Stimulated activated naive CD8-positive, alpha-beta T cell treated with anti-CD3 and anti-CD28 coated beads, Interleukin-15, amount 100 ng/mL, for 72 hours (primary cell): ENCODE results near the gene BUD13.
A peak's percentile ranks its signal among the peaks of the same experiment; 100 is the strongest.

ENCODE experiments used
- ATAC-seq: fragments of 150-1000 bp; cut with Tn5 transposase; 2 replicates; pipeline ENCODE4 v1.10.0; 2021; ENCODE audit warnings: mild to moderate bottlenecking, moderate library complexity
- DNase-seq, 2 donors: peaks; one replicate each; pipeline ENCODE4 v3.0.0; 2021 to 2022
- H3K27ac Mint-ChIP-seq, 2 donors: one replicate each; pipeline ENCODE4 v1.8.0; 2022; ENCODE audit warnings: mild to moderate bottlenecking in 2 of 2, mixed read lengths in 2 of 2, moderate library complexity in 2 of 2
- H3K27me3 Mint-ChIP-seq: one replicate; pipeline ENCODE4 v1.8.0; 2022; ENCODE audit warnings: mixed read lengths
- H3K4me1 Mint-ChIP-seq: one replicate; pipeline ENCODE4 v1.8.0; 2022; ENCODE audit warnings: mild to moderate bottlenecking, mixed read lengths
- H3K4me3 Mint-ChIP-seq, 2 donors: one replicate each; pipeline ENCODE4 v1.8.0; 2022; ENCODE audit warnings: mild to moderate bottlenecking in 2 of 2, mixed read lengths in 2 of 2, moderate library complexity in 1 of 2
- H3K9me3 Mint-ChIP-seq, 2 donors: one replicate each; pipeline ENCODE4 v1.8.0; 2022; ENCODE audit warnings: mixed read lengths in 2 of 2

The BUD13 gene

DNA sequence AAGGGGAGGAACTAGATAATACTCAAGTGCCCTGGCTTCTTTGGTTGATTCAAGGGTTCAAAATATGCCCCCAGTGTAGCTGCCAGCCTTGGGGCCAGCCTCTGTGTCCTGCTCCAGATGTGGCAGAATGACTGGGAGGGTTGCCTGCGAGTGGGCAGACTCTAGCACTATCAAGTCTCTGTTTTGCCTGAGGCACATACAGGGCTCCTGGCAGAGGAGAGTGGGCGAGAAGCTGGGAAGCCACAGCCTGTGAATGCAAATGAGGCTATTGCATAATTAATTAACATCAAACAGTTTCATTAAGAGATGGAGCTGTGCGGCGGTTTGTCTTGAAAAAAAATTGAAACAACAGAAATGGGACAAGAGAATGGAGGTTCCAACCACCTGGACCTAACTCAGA is 50.8 kb downstream of the BUD13 start:
- Mint-ChIP-seq H3K4me1 (no peaks in the 10 kb centered on the region), H3K27me3 (peaks cover 16% of the 10 kb centered on the region), H3K9me3 (no peaks in the 10 kb centered on the region), H3K27ac (peak overlapping the region in 1 of 2 donors; percentile 93), H3K4me3 (no peak overlapping the region)
- ATAC-seq: no peak
- no peak for DNase-seq

DNA sequence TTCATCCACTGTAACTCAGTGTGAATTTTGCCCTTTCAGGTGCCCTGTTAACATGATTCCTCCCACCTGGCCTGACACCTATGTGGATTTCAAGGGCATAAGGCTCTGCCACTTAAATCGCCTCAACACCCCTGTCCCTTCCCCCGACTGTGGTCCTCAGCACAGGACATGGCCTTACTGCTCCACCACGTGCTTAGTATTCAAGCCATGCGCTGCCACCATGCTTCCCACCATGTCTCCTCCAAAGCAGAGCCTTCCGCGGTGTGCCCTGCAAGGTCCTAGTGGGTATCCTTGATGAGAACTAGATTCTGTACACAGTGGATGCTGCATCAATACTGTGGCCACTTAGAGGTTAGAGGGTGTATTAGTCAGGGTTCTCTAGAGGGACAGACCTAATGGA is 51.9 kb downstream of the BUD13 start:
- Mint-ChIP-seq H3K4me1 (no peaks in the 10 kb centered on the region), H3K27ac (peak overlapping the region in 1 of 2 donors; percentile 59), H3K4me3 (no peak overlapping the region), H3K9me3 (no peaks in the 10 kb centered on the region), H3K27me3 (peaks cover 16% of the 10 kb centered on the region)
- DNase-seq (no peak), ATAC-seq (no peak)

DNA sequence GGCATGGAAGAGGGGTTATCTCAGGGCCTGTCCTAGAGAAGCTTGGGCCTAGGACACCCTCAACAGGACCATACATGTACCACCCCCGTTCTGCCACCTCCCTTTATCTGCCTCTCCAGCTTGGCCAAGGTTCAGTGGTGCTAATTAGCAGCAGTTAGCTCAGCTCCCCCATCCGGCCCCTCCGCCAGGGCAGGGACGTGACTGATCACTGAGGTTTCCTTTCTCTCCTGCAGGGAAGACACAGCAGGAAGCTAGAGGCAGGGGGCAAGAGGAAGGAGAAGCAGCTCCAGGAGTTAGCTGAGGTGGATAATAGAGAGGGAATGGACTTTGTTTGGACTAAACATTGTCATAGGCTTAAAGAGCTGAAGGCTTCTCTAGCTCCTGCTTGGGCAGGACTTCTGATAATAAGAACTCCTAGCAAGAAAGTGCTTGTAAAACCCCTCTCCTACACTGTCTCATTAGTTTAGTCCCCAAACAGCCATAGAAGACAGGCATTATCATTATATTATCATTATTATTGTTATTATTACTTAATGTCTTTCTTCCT is 53.8 kb downstream of the BUD13 start:
- no peak overlapping the region for H3K27ac Mint-ChIP-seq
- DNase-seq (no peak), ATAC-seq (no peak)
- no peak overlapping the region for H3K4me3 Mint-ChIP-seq
- no peaks in the 10 kb centered on the region for H3K9me3 Mint-ChIP-seq
- H3K4me1 Mint-ChIP-seq: no peaks in the 10 kb centered on the region
- peaks cover 24% of the 10 kb centered on the region for H3K27me3 Mint-ChIP-seq

DNA sequence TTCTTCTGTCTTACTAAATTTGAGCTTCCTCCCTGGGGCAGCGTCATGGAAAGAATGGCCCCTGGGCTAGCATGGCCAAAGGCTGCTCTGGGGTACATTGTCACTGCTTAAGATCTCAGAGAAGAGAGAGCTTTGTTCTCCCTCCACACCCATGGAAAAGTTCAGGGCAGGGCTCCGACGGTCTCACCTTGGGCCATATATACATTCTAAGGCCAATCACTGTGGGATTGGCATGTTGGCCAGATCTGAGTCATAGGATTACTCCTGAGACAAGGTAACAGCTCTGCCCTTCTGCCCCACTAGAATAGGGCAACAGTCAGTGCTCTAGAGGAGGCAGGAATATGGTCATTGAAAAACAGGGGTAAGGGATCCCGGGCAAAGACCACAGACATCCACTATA is 56.2 kb downstream of the BUD13 start:
- no peak overlapping the region for H3K4me3 Mint-ChIP-seq
- DNase-seq (no peak), ATAC-seq (no peak)
- peaks cover 13% of the 10 kb centered on the region for H3K27me3 Mint-ChIP-seq
- H3K9me3 Mint-ChIP-seq: no peaks in the 10 kb centered on the region
- H3K4me1 Mint-ChIP-seq: no peaks in the 10 kb centered on the region
- H3K27ac Mint-ChIP-seq: no peak overlapping the region

DNA sequence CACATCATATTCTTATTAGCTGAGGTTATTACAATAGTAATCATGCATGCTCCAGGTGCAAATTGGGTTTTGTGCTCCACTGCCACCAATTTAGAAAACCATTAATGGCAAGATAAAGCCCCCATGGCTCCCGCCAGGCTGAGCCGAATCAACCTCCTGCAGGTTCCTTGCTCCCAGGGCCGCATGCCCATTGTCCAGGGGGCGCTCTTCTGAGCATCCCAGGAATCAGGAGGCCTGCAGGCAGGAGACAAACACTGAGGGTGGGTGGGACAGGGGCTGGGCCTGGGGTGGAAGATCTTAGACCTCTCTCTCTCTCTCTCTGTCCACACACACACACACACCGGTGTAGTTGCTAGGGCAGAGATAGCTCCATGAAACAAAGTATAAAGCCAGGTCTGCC is 57.4 kb downstream of the BUD13 start:
- ATAC-seq: no peak
- H3K4me3 Mint-ChIP-seq: no peak overlapping the region
- no peak for DNase-seq
- peaks cover 24% of the 10 kb centered on the region for H3K27me3 Mint-ChIP-seq
- no peaks in the 10 kb centered on the region for H3K4me1 Mint-ChIP-seq
- no peaks in the 10 kb centered on the region for H3K9me3 Mint-ChIP-seq
- H3K27ac Mint-ChIP-seq: no peak overlapping the region

DNA sequence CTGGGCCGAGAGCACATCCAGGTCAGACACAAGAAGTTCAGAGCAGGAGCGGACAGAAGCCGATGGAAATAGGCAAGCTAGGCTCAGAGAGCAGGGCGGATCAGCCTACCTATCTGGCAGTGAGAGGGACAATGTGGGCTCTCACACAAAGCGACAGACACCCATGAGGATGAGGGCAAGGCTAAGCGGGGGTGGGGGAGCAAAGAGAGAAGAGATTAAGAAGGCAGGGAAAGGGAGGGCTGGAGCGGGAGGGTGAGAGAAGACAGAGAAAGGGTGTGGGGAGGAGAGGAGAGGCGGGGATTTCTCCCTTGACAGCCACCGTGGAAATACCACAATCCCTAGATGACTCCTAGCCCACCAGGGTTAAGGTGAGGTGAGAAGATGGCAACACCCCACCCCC is 57.9 kb downstream of the BUD13 start:
- Mint-ChIP-seq H3K27me3 (peaks cover 29% of the 10 kb centered on the region), H3K4me3 (no peak overlapping the region), H3K9me3 (no peaks in the 10 kb centered on the region), H3K4me1 (no peaks in the 10 kb centered on the region), H3K27ac (peak overlapping the region in 1 of 2 donors; percentile 61)
- ATAC-seq: no peak
- DNase-seq: no peak

DNA sequence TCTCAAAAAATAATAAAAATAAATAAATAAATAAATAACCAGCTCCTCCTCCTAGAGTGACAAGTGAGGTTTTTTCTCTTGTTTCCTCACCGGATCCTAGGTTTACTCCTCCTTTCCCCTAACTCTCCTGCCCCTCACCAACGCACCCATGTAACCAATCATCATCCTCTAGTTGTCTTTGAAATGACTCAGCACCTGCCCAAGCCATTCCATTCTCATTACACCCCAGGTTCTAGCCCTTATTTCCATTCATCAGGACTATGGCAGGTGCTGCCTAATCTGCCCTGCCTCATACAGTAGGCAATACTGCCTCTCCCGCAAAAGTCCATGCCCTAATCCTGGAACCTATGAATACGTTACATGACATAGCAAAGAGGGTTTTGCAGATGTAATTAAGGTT is 60.4 kb downstream of the BUD13 start:
- no peak for ATAC-seq
- no peaks in the 10 kb centered on the region for H3K9me3 Mint-ChIP-seq
- peaks cover 50% of the 10 kb centered on the region for H3K27me3 Mint-ChIP-seq
- no peaks in the 10 kb centered on the region for H3K4me1 Mint-ChIP-seq
- no peak overlapping the region for H3K27ac Mint-ChIP-seq
- H3K4me3 Mint-ChIP-seq: no peak overlapping the region
- DNase-seq: no peak

DNA sequence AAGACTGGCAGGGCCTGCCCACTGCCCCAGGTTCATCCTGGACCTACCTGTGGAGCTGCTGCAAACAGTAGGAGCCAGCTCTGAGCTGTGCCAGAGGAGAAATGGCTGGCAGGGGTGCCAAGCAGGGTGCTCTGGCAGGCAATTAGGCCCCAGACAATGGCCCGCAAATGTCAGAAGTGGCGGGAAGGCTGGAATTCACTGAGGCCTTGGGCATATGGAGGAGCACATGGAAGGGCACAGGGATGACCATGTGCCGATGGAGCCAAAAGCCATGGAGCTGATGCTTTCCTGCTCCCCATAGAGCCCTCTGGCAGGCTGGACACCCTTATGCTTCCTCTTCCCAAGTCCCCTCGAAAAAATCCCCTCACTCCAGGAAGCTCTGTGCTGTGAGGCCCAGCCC is 62.0 kb downstream of the BUD13 start:
- peaks cover 62% of the 10 kb centered on the region for H3K27me3 Mint-ChIP-seq
- ATAC-seq: no peak
- no peak overlapping the region for H3K4me3 Mint-ChIP-seq
- H3K9me3 Mint-ChIP-seq: no peaks in the 10 kb centered on the region
- H3K4me1 Mint-ChIP-seq: no peaks in the 10 kb centered on the region
- no peak overlapping the region for H3K27ac Mint-ChIP-seq
- DNase-seq: no peak

DNA sequence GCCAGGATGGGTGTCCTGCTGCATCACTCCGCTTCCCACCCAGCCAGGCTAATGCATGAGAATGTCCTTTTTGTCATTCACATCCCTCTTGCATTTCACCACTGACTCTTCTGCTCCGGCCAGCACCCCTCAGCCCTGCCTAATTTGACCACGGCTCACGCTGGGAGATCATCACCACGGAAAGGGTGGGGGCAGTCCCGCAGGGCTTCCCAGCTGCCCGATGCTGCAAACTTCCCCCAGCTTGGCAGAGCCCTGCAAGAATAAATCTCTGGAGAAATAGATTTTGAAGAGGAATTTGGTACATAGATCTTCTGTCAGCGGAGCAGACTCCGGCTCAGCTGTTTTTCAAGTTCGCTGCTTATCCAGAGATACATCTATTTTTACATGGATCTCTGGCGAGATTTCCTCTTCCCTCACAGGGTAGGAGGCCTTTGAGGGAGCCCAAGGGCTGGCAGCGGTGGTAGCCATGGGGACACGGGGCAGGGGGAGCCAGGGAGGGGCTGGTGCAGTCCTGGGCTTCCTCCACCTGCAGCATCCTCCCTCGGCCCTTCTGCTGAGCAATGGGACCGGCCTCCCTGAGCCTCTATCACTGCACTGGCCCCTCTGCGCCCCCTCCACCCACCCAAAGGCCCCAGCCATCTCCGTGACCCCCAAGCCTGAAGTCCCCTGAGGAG is 62.6 kb downstream of the BUD13 start:
- H3K4me1 Mint-ChIP-seq: no peaks in the 10 kb centered on the region
- no peak overlapping the region for H3K4me3 Mint-ChIP-seq
- peaks cover 62% of the 10 kb centered on the region for H3K27me3 Mint-ChIP-seq
- no peaks in the 10 kb centered on the region for H3K9me3 Mint-ChIP-seq
- no peak overlapping the region for H3K27ac Mint-ChIP-seq
- DNase-seq (no peak), ATAC-seq (no peak)

DNA sequence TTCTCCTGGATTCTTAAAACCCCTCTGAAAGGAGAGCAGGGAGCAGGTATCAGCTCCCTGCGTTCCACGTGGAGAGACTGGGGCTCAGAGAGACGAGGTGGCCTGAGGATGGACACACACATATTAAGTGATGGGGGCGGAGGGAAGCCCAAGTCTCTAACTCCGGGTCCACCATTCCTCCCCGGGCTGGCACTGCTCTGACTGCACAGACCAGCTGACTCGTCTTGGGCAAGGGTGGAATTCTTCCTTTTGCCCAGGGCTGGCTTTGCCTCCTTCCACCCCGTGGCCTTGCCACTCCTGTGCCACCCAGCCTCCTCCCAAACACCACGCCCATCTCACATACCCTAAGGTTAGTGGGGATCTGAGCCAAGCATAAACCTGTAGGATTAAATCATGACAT is 65.0 kb downstream of the BUD13 start:
- no peak overlapping the region for H3K27ac Mint-ChIP-seq
- no peak for DNase-seq
- H3K4me3 Mint-ChIP-seq: no peak overlapping the region
- H3K9me3 Mint-ChIP-seq: no peaks in the 10 kb centered on the region
- no peaks in the 10 kb centered on the region for H3K4me1 Mint-ChIP-seq
- H3K27me3 Mint-ChIP-seq: peaks cover 65% of the 10 kb centered on the region
- ATAC-seq: no peak

DNA sequence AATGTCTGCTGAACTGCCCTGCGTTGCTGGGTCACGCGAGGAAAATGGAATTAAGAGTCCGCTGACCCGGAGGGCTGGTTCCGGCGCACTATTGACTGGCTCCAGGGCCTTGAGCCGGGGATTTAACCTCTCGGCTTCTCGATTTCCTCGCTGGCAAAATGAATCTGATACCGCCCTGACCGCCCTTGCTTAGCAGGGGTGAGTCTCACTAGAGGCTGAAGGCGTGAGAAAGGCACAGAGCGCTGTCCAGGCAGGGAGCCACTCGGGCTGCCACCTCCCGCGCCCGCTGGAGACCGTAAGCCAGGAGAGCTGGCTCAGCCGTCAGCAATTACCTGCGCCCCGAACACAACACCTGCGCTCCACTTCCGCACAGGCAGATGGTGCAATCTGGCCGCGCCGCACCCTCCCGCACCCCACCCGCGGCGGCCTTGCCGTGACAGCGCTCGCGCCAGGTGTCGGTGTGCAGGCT is 65.6 kb downstream of the BUD13 start:
- peaks cover 66% of the 10 kb centered on the region for H3K27me3 Mint-ChIP-seq
- DNase-seq (no peak), ATAC-seq (no peak)
- H3K4me3 Mint-ChIP-seq: no peak overlapping the region
- no peaks in the 10 kb centered on the region for H3K4me1 Mint-ChIP-seq
- no peak overlapping the region for H3K27ac Mint-ChIP-seq
- H3K9me3 Mint-ChIP-seq: no peaks in the 10 kb centered on the region

DNA sequence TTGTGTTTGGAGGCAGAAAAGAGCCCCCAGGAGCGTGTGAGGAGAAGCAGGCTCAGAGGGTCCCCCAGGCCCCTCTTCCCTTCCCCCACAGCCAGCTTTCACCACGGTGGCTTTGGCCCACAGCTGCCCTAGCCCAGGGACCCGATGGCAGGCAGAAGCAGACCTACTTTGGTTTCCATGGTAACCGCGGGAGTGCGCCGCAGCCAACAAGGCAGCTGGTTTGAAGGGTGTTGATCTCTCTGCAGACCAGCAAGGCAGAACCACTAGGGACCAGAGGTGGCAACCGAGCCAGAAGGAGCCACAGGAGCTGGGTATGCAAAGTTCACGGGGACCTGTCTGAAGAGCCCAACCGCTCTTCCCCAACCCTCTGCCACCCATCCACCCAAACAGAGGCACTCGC is 69.4 kb downstream of the BUD13 start:
- Mint-ChIP-seq H3K4me3 (no peak overlapping the region), H3K4me1 (no peaks in the 10 kb centered on the region), H3K27me3 (peaks cover 33% of the 10 kb centered on the region), H3K9me3 (no peaks in the 10 kb centered on the region), H3K27ac (no peak overlapping the region)
- ATAC-seq (no peak), DNase-seq (no peak)

DNA sequence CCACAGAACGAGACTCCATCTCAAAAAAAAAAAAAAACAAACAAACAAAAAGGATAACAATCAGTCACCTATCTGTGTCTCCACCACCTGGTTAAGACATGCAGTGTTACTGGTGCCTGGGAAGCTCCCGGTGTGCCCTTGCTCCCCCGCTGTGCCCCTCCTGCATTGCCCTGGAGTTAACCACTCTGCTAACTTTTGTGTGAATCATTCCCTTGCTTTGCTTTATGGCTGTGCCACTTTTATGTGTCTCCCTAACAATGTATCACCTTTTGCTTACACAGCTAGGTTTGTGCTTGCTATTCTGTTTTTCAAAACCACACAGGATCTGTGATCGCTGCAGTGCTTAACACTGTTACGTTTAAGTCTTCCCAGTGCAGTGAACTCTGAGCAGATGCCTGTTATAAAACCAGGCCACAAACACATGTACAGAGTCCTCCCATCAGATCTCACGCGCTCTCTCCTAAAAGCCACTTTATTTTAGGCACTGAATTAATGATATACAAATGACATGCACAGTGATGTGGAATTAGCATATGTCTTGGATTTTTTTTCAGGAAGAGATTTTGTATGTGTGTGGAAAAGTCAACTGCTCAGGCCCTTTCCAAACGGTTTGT is 69.9 kb downstream of the BUD13 start:
- DNase-seq: no peak
- ATAC-seq: no peak
- Mint-ChIP-seq H3K4me1 (no peaks in the 10 kb centered on the region), H3K4me3 (no peak overlapping the region), H3K27me3 (peaks cover 28% of the 10 kb centered on the region), H3K9me3 (no peaks in the 10 kb centered on the region), H3K27ac (no peak overlapping the region)

DNA sequence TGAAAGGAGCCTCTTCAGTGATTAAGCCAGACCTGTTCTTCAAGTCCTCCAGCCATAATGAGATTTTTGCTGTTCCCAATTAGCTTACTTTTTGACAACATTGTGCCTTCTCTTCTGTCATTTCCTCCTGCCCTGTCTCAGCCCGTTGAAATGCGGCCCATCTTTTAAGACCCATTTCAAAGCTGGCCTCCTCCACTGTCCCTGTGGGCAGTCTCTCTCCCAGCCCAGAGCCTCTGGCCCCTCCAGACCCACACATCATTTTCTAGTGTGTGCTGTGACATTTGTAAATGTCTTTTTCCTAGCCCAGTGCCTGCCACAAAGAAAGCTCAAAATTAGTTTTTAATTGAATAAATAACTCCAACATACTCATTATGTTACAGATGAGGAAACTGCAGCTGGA is 70.9 kb downstream of the BUD13 start:
- DNase-seq (no peak), ATAC-seq (no peak)
- Mint-ChIP-seq H3K4me3 (no peak overlapping the region), H3K9me3 (no peaks in the 10 kb centered on the region), H3K4me1 (no peaks in the 10 kb centered on the region), H3K27me3 (peaks cover 18% of the 10 kb centered on the region), H3K27ac (no peak overlapping the region)

DNA sequence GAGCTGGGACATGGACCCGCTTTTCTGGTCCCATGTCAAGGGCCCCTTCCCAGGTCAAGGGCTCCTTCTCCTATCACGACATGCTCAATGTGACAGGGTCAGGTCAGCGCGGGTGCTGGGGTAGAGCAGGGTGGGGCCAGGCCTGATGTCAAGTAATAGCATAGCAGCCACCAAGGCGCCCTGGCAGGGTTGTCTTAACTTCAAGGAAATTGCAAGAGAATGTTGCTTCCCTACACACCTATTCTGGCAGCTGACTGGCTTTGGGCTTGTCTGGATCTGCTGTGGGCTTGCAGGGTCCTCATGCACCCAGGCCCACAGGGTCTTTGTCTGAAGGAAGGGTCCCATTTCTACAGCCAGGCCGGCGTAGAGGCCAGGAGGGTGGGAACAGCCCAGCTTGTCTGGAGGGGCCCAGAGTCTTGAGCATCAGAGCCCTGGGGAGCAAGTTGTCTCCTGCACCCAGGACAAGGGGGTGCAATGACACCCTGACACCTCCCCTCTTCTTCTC is 71.4 kb downstream of the BUD13 start:
- H3K27me3 Mint-ChIP-seq: peaks cover 13% of the 10 kb centered on the region
- H3K9me3 Mint-ChIP-seq: no peaks in the 10 kb centered on the region

DNA sequence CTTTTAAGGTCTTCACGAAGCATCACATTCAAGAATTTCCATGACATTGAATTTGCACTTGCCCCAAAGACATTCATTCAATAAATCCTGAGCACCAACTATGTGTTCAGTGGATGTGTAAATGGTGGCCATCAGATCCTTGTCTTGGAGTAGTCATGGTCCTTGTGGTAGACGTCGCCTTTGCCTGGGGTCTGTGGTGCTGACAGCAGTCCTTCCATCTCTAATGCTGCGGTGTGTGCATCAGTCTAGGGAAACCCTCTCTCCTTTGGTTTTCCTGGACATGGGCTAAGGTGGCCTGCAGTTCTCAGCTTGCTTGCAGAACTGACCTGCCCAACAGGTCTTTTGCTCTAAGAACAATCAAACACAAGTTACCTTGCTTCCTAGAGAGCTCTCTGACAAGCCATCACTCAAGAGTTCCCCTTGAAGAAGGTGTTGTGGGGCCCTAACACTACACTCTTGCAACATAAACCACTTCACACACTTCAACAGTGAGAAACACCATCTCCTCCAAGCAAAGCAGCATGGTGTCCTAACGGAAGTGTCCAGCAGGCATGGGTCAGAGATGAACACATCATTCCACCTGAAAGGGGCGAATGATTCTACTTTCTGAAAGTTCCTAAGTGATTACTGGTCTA is 72.1 kb downstream of the BUD13 start:
- DNase-seq (no peak), ATAC-seq (no peak)
- no peak overlapping the region for H3K4me3 Mint-ChIP-seq
- H3K4me1 Mint-ChIP-seq: no peaks in the 10 kb centered on the region
- no peaks in the 10 kb centered on the region for H3K9me3 Mint-ChIP-seq
- peaks cover 11% of the 10 kb centered on the region for H3K27me3 Mint-ChIP-seq
- no peak overlapping the region for H3K27ac Mint-ChIP-seq

More for the DNA sequence above, 71.4 kb downstream of the BUD13 start:
- ATAC-seq: no peak
- H3K4me1 Mint-ChIP-seq: no peaks in the 10 kb centered on the region
- no peak overlapping the region for H3K4me3 Mint-ChIP-seq
- H3K27ac Mint-ChIP-seq: no peak overlapping the region
- no peak for DNase-seq
